H4 (cell line): ENCODE results near the gene STXBP5. TPM values are rescaled to one million over a fixed set of nuclear protein-coding genes. Genes with fewer than 3 reads are reported as not detected.
A peak's percentile ranks its signal among the peaks of the same experiment; 100 is the strongest.

ENCODE experiments used
- DNase-seq: peaks from one replicate; pipeline ENCODE4 v3.0.0-alpha.2; 2015; ENCODE audit warnings: low spot score
- total RNA-seq: library from RNA; depleted of rRNA; stranded (reverse); fragments of >200 nt; shearing (Covaris generic); gene quantifications from 2 replicates; pipeline ENCODE4 v1.2.3, GENCODE V29; 2014; rRNA removed

Gene STXBP5
- 7.7 and 18.5 TPM in 2 replicates for total RNA-seq

- peak; percentile 8 for DNase-seq
Measured at GRCh38 chr6:147204060-147204785, at the start of gene STXBP5. Gene STXBP5 (plus strand): TSS chr6:147204417. CDS start chr6:147204533, 116 bp downstream.

GRCh38 chr6:147154454-147154853, 49.8 kb upstream of the STXBP5 start:
- no peak for DNase-seq

GRCh38 chr6:147156218-147156617, 48.0 kb upstream of the STXBP5 start:
- DNase-seq = no peak

- no peak for DNase-seq
Measured at GRCh38 chr6:147156799-147157382, 47.3 kb upstream of the STXBP5 start.

GRCh38 chr6:147157930-147158329, 46.3 kb upstream of the STXBP5 start:
- no peak for DNase-seq

GRCh38 chr6:147158881-147159280, 45.3 kb upstream of the STXBP5 start:
- DNase-seq = no peak

GRCh38 chr6:147159536-147160374, 44.5 kb upstream of the STXBP5 start:
- DNase-seq = no peak

- DNase-seq = no peak
Measured at GRCh38 chr6:147160593-147160992, 43.6 kb upstream of the STXBP5 start.

GRCh38 chr6:147161253-147161973, 42.8 kb upstream of the STXBP5 start:
- DNase-seq = no peak

- DNase-seq = no peak
Measured at GRCh38 chr6:147161974-147162495, 42.2 kb upstream of the STXBP5 start.

- DNase-seq = no peak
Measured at GRCh38 chr6:147164761-147165160, 39.5 kb upstream of the STXBP5 start.

GRCh38 chr6:147166360-147166944, 37.8 kb upstream of the STXBP5 start:
- no peak for DNase-seq

GRCh38 chr6:147166992-147167391, 37.2 kb upstream of the STXBP5 start:
- DNase-seq = no peak

- DNase-seq = no peak
Measured at GRCh38 chr6:147167576-147168461, 36.4 kb upstream of the STXBP5 start.

- no peak for DNase-seq
Measured at GRCh38 chr6:147169529-147169928, 34.7 kb upstream of the STXBP5 start.

- DNase-seq = no peak
Measured at GRCh38 chr6:147170269-147170668, 33.9 kb upstream of the STXBP5 start.

GRCh38 chr6:147173140-147173539, 31.1 kb upstream of the STXBP5 start:
- DNase-seq = no peak

GRCh38 chr6:147173675-147174308, 30.4 kb upstream of the STXBP5 start:
- no peak for DNase-seq

- no peak for DNase-seq
Measured at GRCh38 chr6:147176795-147177194, 27.4 kb upstream of the STXBP5 start.

GRCh38 chr6:147177286-147177685, 26.9 kb upstream of the STXBP5 start:
- no peak for DNase-seq
